NCI-H1694 treated with DMSO at 0.1 percent for 48 hours (cell line): ENCODE data around the gene PHYKPL.
"Not testable (repeated sequence)": the region's sequence is repeated elsewhere in the genome, so short reads cannot be mapped to it uniquely, and the experiment has no call there.

Source experiments
- DNase-seq: peaks from one replicate; lab custom pipeline; 2025; lab: John Stamatoyannopoulos, UW

Gene PHYKPL

DNA sequence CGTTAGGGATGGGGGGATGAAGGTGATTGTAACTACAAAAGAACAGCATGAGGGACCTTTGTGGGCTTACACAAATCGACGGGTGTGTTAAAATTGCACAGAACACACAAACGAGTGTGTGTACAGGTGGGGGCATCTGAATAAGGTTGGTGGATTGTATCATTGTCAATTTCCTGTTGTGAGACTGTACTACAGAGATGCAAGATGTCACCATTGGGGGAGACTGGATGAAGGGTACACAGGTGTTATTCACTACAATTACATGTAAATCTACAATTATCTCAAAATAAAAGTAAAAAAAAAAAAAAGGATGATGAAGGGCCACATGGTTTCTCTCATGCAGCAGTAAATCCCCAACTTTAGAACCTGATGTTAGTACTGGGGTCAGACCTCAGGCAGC, 31.4 kb upstream of the PHYKPL start:
- DNase-seq = no peak

- DNase-seq = no peak
Measured at GRCh38 chr5:178261666-178262600, 29.3 kb upstream of the PHYKPL start.

- no peak for DNase-seq
Measured at GRCh38 chr5:178259623-178260536, 27.3 kb upstream of the PHYKPL start.

GRCh38 chr5:178257650-178258049, 25.0 kb upstream of the PHYKPL start:
- DNase-seq = no peak

- no peak for DNase-seq
Measured at GRCh38 chr5:178256746-178257145, 24.1 kb upstream of the PHYKPL start.

- not testable (repeated sequence) for DNase-seq
Measured at GRCh38 chr5:178253632-178254031, 21.0 kb upstream of the PHYKPL start.

DNA sequence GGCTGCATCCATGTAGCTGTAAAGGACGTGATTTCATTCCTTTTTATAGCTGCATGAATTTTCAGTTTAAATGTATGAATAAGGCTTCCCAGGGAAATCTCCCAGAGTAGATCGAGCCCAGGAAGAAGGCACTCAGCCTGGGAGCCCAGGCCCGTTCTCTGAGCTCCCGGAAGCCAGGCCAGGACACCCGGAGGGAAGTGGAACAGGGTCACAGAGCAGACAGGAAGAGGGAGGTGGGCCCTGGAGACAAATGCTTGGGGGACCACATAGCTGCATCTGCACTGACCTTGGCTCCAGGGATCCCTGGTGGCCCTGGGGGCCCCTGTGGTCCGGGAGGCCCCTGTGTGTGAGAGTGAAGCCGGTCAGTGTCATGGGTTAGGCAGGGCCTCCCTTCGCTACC, 19.7 kb upstream of the PHYKPL start:
- no peak for DNase-seq

- DNase-seq = no peak
Measured at GRCh38 chr5:178250263-178250662, 17.7 kb upstream of the PHYKPL start.

- peak; percentile 5 for DNase-seq
Measured at GRCh38 chr5:178249191-178249989, 16.8 kb upstream of the PHYKPL start.

GRCh38 chr5:178248750-178249149, 16.1 kb upstream of the PHYKPL start:
- DNase-seq = no peak

DNA sequence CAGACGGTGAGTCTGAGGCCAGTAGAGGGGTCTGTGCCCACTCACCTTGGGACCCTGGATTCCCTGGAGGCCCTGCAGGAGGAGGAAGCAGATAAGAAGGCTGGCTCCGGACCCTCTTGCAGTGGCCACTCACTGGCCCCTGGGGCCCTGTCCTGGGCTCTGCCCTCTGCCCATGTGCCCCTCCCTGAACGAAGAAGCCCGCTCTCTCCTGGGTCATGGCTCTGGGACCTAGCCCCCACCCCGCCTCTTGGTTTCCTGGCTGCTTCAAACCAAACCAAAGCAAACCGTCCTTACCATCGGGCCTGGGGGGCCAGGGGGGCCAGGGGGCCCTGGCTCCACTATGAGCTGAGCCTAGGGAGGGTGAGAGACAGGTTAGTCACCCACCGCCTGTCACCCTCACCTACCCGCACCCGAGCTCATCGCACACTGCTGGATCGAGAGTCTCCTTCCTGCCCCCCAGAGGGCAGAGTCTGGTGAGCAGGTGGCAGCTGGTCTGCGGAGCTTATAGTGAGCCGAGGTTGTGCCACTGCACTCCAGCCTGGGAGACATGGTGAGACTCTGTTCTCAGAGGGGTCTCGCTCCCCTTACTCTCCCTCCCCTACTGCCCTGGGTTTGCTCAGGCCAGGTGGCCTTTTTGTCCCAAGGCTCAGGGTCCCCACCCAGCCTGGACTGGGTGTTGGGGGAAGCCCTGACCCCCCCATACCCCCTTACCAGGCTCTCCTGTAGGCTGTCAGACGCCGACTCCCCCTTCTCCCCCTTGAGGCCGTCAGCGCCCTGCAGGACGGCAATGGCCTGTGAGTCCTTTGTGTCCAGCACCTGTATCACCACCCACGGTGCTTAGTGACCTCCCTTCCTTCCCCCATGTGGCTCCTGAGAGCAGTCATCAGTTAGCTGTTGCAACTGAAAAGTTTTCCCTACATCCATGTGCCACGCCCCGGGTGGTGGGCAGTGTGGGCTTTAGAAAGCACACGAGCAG, 15.2 kb upstream of the PHYKPL start:
- no peak for DNase-seq

DNA sequence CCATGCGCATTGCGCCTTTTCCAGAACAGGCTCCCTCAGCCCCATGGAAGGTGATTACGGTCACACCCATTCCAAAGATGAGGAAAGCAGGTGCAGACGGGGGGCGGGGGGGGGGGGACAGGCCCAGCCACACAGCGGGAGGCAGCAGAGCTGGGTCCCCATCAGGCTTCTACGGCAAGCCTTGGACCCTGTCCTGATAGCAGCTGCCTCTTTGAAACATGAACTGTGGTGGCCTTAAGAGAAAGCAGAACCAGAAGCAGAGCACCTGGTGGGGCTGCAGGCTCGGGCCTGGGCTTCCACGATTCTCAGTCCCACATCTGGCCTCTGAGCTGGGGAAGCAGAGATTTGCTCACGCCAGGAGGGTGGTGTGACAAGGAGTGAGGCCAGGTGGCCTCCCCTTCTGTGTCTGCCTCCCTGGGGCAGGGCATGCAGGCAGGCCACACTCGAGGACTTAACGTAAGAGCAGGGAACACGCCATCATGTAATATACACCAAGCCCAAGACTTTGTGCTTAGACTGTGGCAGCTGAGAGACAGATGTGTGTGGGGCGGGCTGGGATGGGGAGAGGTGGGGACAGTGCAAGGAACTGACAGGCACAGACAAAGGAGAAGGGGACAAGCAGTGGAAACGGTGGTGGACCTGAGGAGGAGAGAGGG, 14.2 kb upstream of the PHYKPL start:
- DNase-seq = no peak

GRCh38 chr5:178245389-178245788, 12.8 kb upstream of the PHYKPL start:
- no peak for DNase-seq

GRCh38 chr5:178244576-178244975, 12.0 kb upstream of the PHYKPL start:
- DNase-seq = no peak

DNA sequence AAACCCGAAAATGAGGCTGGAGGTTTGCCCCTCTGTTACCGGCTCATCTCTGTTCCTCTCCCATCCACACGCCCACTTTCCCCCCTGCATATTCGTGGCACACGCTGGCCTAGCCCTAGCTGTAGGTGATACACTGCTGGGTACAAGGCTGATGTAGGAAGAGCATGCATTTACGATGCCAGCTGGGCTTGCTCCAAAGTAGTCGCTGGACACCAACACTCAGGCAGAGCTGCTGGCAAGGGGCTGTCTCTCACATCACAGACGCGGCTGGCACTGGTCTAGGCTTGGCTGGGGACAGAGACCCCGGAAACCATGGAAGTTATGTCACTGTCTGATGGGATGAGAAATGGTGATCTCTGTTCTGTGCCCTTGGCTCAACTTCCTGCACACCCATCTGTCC, 9.8 kb upstream of the PHYKPL start:
- DNase-seq = no peak

- DNase-seq = no peak
Measured at GRCh38 chr5:178241688-178242231, 9.2 kb upstream of the PHYKPL start.

DNA sequence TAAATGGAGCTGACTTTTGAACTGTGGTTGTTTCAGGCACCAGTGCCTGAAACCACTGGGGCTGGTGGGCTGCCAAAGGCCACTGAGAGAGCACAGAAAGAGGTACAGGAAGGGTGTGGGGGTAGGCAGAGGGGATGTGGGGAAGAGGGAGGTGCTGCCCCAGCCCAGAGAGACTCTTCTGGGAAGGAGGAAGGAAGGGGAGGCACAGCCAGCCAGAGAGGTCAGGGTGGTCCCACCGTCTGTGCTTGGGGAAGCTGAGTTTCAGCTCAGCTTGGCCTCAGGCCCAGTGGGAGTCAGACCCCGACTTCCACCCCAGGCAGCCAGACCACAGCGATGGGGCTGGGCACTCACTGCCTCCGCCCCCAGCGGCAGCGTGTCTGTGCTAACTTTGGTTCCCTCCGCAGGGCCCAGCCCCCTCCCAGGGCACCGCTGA, 8.6 kb upstream of the PHYKPL start:
- no peak for DNase-seq

GRCh38 chr5:178240766-178241165, 8.2 kb upstream of the PHYKPL start:
- DNase-seq = no peak

GRCh38 chr5:178240341-178240741, 7.7 kb upstream of the PHYKPL start:
- DNase-seq = no peak
